H9 (cell line): Measurements from ENCODE around the gene LTBP2. TPM values are rescaled to one million over a fixed set of nuclear protein-coding genes. Genes with fewer than 3 reads are reported as not detected.

ENCODE experiments used
- DNase-seq: peaks from one replicate; pipeline ENCODE4 v3.0.0-alpha.2; 2017
- H2AFZ ChIP-seq: one replicate; pipeline ENCODE4 v1.6.1; 2013; ENCODE audit warnings: mild to moderate bottlenecking, low read length, control low read depth, moderate library complexity
- H2AK5ac ChIP-seq: 2 replicates; pipeline ENCODE4 v1.6.1; 2013; ENCODE audit warnings: low read length, control low read depth, mixed read lengths; ENCODE audit not compliant: insufficient read length
- H2BK120ac ChIP-seq: one replicate; pipeline ENCODE4 v1.6.1; 2013; ENCODE audit warnings: low read depth, mild to moderate bottlenecking, low read length, control low read depth, inconsistent platforms; ENCODE audit not compliant: poor library complexity, severe bottlenecking
- H2BK12ac ChIP-seq: 2 replicates; pipeline ENCODE4 v1.6.1; 2013; ENCODE audit warnings: low read length, control low read depth, mixed read lengths, low read depth; ENCODE audit not compliant: insufficient read length
- H2BK15ac ChIP-seq: 2 replicates; pipeline ENCODE4 v1.6.1; 2013; ENCODE audit warnings: low read depth, low read length, control low read depth
- H2BK20ac ChIP-seq: one replicate; pipeline ENCODE4 v1.6.1; 2013; ENCODE audit warnings: low read depth, mild to moderate bottlenecking, low read length, control low read depth, inconsistent platforms; ENCODE audit not compliant: poor library complexity, severe bottlenecking
- H2BK5ac ChIP-seq: 2 replicates; pipeline ENCODE4 v1.6.1; 2013; ENCODE audit warnings: low read length, control low read depth, mixed read lengths; ENCODE audit not compliant: insufficient read length
- H3K14ac ChIP-seq: 2 replicates; pipeline ENCODE4 v1.6.1; 2013; ENCODE audit warnings: low read length, control low read depth; ENCODE audit not compliant: insufficient read depth
- H3K18ac ChIP-seq: 2 replicates; pipeline ENCODE4 v1.6.1; 2013; ENCODE audit warnings: low read depth, mild to moderate bottlenecking, mixed read lengths, low read length, control low read depth; ENCODE audit not compliant: insufficient read length
- H3K23ac ChIP-seq: 2 replicates; pipeline ENCODE4 v1.6.1; 2013; ENCODE audit warnings: low read length, control low read depth, mixed read lengths, low read depth; ENCODE audit not compliant: insufficient read length
- H3K23me2 ChIP-seq: 2 replicates; pipeline ENCODE4 v1.6.1; 2013; ENCODE audit warnings: low read depth, mild to moderate bottlenecking, mixed read lengths, low read length, control low read depth; ENCODE audit not compliant: insufficient read length, poor library complexity, severe bottlenecking
- H3K27ac ChIP-seq: 2 replicates; pipeline ENCODE4 v1.5.1; 2013; ENCODE audit warnings: low read length, control low read depth, mixed read lengths, low read depth; ENCODE audit not compliant: insufficient read length
- H3K27me3 ChIP-seq: 2 replicates; pipeline ENCODE4 v1.6.1; 2013; ENCODE audit warnings: low read length, control low read depth, inconsistent platforms; ENCODE audit not compliant: insufficient read depth
- H3K4ac ChIP-seq: 2 replicates; pipeline ENCODE4 v1.6.1; 2013; ENCODE audit warnings: low read depth, mild to moderate bottlenecking, control low read depth, inconsistent platforms, low read length, moderate library complexity
- H3K4me1 ChIP-seq: 2 replicates; pipeline ENCODE4 v1.6.1; 2013; ENCODE audit warnings: low read length, control low read depth, inconsistent platforms; ENCODE audit not compliant: insufficient read depth
- H3K4me2 ChIP-seq: 2 replicates; pipeline ENCODE4 v1.6.1; 2013; ENCODE audit warnings: low read length, control low read depth, mixed read lengths; ENCODE audit not compliant: insufficient read length, insufficient read depth
- H3K56ac ChIP-seq: 2 replicates; pipeline ENCODE4 v1.6.1; 2013; ENCODE audit warnings: low read depth, mild to moderate bottlenecking, mixed read lengths, low read length, control low read depth; ENCODE audit not compliant: insufficient read length
- H3K79me1 ChIP-seq: 2 replicates; pipeline ENCODE4 v1.6.1; 2013; ENCODE audit warnings: low read depth, mild to moderate bottlenecking, moderate library complexity, low read length, control low read depth, inconsistent platforms; ENCODE audit not compliant: insufficient read depth, poor library complexity, severe bottlenecking
- H3K79me2 ChIP-seq: 2 replicates; pipeline ENCODE4 v1.6.1; 2013; ENCODE audit warnings: low read length, control low read depth, inconsistent platforms; ENCODE audit not compliant: insufficient read depth
- H3K9ac ChIP-seq: 2 replicates; pipeline ENCODE4 v1.6.1; 2013; ENCODE audit warnings: low read length, control low read depth, mixed read lengths; ENCODE audit not compliant: insufficient read length; ENCODE audit errors: extremely low read depth
- H3K9me3 ChIP-seq: one replicate; pipeline ENCODE4 v1.6.1; 2013; ENCODE audit warnings: low read depth, low read length, inconsistent platforms; ENCODE audit not compliant: control insufficient read depth
- H3T11ph ChIP-seq: one replicate; pipeline ENCODE4 v1.6.1; 2013; ENCODE audit warnings: mild to moderate bottlenecking, low read length, control low read depth, inconsistent platforms
- H4K20me1 ChIP-seq: one replicate; pipeline ENCODE4 v1.6.1; 2013; ENCODE audit not compliant: control insufficient read depth, insufficient read length, insufficient read depth
- H4K5ac ChIP-seq: 2 replicates; pipeline ENCODE4 v1.6.1; 2013; ENCODE audit warnings: low read depth, mild to moderate bottlenecking, mixed read lengths, low read length, control low read depth; ENCODE audit not compliant: insufficient read length
- H4K8ac ChIP-seq: replicated peaks from 2 replicates; pipeline ENCODE4 v1.6.1; 2013; ENCODE audit warnings: low read length, control low read depth, mixed read lengths, low read depth; ENCODE audit not compliant: insufficient read length
- H4K91ac ChIP-seq: 2 replicates; pipeline ENCODE4 v1.6.1; 2013; ENCODE audit warnings: low read depth, mild to moderate bottlenecking, moderate library complexity, mixed read lengths, low read length, control low read depth; ENCODE audit not compliant: insufficient read length
- H3K27ac Mint-ChIP-seq, 3 experiments: 2 replicates in 2 of 3; 3 replicates in 1 of 3; pipeline ENCODE4 v1.8.0; 2020 to 2021; ENCODE audit warnings: mixed read lengths in 3 of 3, mild to moderate bottlenecking in 1 of 3, moderate library complexity in 1 of 3
- H3K27me3 Mint-ChIP-seq: 2 replicates; pipeline ENCODE4 v1.8.0; 2021; ENCODE audit warnings: low read depth, mild to moderate bottlenecking, moderate library complexity, mixed read lengths
- H3K36me3 Mint-ChIP-seq, 3 experiments: 2 replicates in 2 of 3; 3 replicates in 1 of 3; pipeline ENCODE4 v1.8.0; 2020 to 2021; ENCODE audit warnings: low read depth in 3 of 3, mixed read lengths in 3 of 3; ENCODE audit not compliant: insufficient read depth in 1 of 3
- H3K4me1 Mint-ChIP-seq, 2 experiments: 2 replicates each; pipeline ENCODE4 v1.8.0; 2020; ENCODE audit warnings: mixed read lengths in 2 of 2
- H3K4me3 Mint-ChIP-seq, 2 experiments: 2 replicates in 1 of 2; 3 replicates in 1 of 2; pipeline ENCODE4 v1.8.0; 2020 to 2021; ENCODE audit warnings: mild to moderate bottlenecking in 2 of 2, mixed read lengths in 2 of 2, moderate library complexity in 1 of 2
- H3K9me3 Mint-ChIP-seq, 2 experiments: 2 replicates in 1 of 2; 3 replicates in 1 of 2; pipeline ENCODE4 v1.8.0; 2020; ENCODE audit warnings: mild to moderate bottlenecking in 2 of 2, mixed read lengths in 2 of 2, moderate library complexity in 1 of 2
- WGBS: extraction: QIAGEN DNeasy Blood & Tissue Kit; methylation state at CpG from one replicate; pipeline ENCODE4 v1.1.7; 2013; ENCODE audit warnings: missing lambda C conversion rate, low lambda C conversion rate, mixed read lengths; ENCODE audit not compliant: insufficient read length; ENCODE audit errors: extremely low coverage; 5-methylcytosine and 5-hydroxymethylcytosine counted together
- total RNA-seq: library from RNA; stranded (reverse); gene quantifications from 2 replicates; pipeline ENCODE4 v1.2.1, GENCODE V29; 2021
- TF ChIP-seq, protein P1 (sequence below): fragments of 200-600 bp; sonication (generic); conservative IDR thresholded peaks from 3 replicates; pipeline ENCODE4 v1.8.0; 2021; ENCODE audit warnings: antibody characterized with exemption, mild to moderate bottlenecking

Gene LTBP2
- total RNA-seq, 1 experiment from 2014 or later, result 0.77 TPM

- no peaks in the 10 kb centered on the region for H3K9me3 ChIP-seq
- no peak overlapping the region for H3K4ac ChIP-seq
- no peak overlapping the region for H4K91ac ChIP-seq
- no peak overlapping the region for H3K56ac ChIP-seq
- H4K5ac ChIP-seq, result no peak overlapping the region
- no peak overlapping the region for H3K4me3 Mint-ChIP-seq
- DNase-seq, result no peak
- no peak overlapping the region for H3K14ac ChIP-seq
- H3K23ac ChIP-seq, result no peak overlapping the region
- H3K27me3 Mint-ChIP-seq, result peaks cover 5% of the 10 kb centered on the region
- H3K79me1 ChIP-seq, result no peaks in the 10 kb centered on the region
- H3K18ac ChIP-seq, result no peak overlapping the region
- H3K9me3 Mint-ChIP-seq, result no peaks in the 10 kb centered on the region
- H2BK20ac ChIP-seq, result no peak overlapping the region
- peaks cover 17 to 18% of the 10 kb centered on the region in 2 experiments for H3K4me1 Mint-ChIP-seq
- no peaks in the 10 kb centered on the region for H4K20me1 ChIP-seq
- WGBS, result no CpG with 5 or more reads among the region's 4 CpGs
- H3K27ac ChIP-seq, result no peak overlapping the region
- H3K27me3 ChIP-seq, result no peaks in the 10 kb centered on the region
- no peak overlapping the region for H2AK5ac ChIP-seq
- H2AFZ ChIP-seq, result no peak overlapping the region
- no peak overlapping the region for H2BK5ac ChIP-seq
- no peak overlapping the region for H3K4me2 ChIP-seq
- H3K36me3 Mint-ChIP-seq, result no peaks in the 10 kb centered on the region
- no peak overlapping the region for H4K8ac ChIP-seq
- H3T11ph ChIP-seq, result no peak overlapping the region
- no peak overlapping the region for H3K9ac ChIP-seq
- H3K79me2 ChIP-seq, result no peaks in the 10 kb centered on the region
- no peak overlapping the region for H2BK120ac ChIP-seq
- H3K23me2 ChIP-seq, result no peaks in the 10 kb centered on the region
- TF ChIP-seq, protein P1, sequence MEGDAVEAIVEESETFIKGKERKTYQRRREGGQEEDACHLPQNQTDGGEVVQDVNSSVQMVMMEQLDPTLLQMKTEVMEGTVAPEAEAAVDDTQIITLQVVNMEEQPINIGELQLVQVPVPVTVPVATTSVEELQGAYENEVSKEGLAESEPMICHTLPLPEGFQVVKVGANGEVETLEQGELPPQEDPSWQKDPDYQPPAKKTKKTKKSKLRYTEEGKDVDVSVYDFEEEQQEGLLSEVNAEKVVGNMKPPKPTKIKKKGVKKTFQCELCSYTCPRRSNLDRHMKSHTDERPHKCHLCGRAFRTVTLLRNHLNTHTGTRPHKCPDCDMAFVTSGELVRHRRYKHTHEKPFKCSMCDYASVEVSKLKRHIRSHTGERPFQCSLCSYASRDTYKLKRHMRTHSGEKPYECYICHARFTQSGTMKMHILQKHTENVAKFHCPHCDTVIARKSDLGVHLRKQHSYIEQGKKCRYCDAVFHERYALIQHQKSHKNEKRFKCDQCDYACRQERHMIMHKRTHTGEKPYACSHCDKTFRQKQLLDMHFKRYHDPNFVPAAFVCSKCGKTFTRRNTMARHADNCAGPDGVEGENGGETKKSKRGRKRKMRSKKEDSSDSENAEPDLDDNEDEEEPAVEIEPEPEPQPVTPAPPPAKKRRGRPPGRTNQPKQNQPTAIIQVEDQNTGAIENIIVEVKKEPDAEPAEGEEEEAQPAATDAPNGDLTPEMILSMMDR, result no peak
- H2BK12ac ChIP-seq, result no peak overlapping the region
- no peak overlapping the region for H2BK15ac ChIP-seq
- H3K4me1 ChIP-seq, result no peaks in the 10 kb centered on the region
- no peak overlapping the region for H3K27ac Mint-ChIP-seq
Measured at GRCh38 chr14:74517731-74518130, 94.3 kb downstream of the LTBP2 start.
